HG03280 (cell line): ENCODE measurements around the gene SLC25A25.

ENCODE experiments used
- ATAC-seq: cut with Tn5 transposase; IDR thresholded peaks from one replicate; pipeline ENCODE4 v1.9.1; 2021; ENCODE audit warnings: mild to moderate bottlenecking, moderate library complexity; ENCODE audit not compliant: unreplicated experiment

The SLC25A25 gene

DNA sequence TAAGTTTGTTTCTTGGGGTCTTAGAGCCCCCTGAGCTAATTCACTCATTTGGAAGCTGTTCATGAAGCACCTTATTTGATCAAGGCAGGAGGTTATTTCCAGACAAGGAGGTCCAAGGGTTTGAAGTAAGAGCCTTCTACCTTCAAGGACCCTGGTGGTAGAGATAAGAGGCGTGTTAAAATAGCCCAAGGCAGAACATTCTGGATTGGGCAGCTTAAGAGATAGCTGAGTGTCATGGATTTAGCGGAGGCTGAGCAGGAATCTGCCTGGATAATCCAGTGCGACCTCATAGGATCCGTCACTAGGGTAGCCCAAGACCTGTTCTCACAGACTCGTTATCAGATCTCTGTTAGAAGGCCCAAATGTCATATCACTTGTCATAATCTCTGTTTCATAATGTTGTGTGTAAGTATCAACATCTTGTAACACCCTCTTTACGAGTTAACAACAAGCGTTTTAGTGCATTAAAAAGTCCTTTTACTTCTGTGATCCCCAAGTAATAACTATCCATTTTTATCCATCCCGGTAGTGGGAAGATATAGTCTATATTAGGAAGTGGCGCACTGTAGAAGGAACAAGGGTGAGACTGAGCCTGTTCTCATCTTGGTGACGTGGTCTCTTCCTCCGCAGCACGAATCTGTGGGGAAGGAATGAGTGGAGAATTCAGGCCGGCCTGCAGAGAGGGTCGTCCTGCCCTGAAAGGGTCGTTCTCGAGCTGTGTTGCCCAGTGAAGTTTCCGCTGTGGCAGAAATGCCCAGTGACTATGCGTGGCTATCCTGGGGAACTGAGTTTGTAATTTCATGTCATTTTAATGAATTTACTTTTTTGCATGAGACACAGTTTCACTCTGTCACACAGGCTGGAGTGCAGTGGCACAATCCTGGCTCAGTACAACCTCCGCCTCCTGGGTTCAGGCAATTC, 28.8 kb downstream of the SLC25A25 start:
- ATAC-seq = no peak

DNA sequence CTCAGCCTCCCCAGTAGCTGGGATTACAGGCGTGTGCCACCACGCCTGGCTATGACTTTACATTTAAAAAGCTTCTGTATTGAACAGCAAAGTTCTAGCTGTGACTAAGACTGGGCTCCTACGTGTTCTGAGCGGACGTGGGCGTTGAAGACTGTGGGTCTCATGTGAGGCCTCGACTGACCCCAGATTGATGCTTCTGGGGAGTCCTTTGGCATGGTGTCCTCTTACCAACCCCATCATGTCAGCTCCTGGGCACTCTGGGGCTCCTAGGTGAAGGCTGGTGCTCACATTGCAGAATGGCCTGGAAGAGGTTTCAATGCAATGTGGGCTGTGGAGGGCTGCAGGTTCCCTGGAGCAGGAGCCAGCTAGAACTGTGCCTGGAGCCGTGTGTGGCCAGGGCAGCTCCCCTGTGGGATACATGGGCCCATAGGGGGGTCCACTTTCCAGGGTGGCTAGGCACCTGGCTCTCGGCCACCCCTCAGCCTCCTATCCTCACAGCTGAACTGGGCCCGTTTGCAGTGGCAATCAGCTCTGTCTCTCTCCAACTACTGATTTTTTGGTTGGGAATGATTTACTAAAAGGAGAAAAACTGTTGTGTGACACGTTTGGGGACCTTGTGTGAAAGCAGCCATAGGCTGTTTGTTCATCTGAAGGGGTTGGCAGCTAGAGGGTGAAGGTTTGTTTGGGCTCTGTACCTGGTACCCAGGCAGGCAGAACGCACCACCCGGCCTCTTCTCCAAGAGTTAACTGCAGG, 29.7 kb downstream of the SLC25A25 start:
- no peak for ATAC-seq

DNA sequence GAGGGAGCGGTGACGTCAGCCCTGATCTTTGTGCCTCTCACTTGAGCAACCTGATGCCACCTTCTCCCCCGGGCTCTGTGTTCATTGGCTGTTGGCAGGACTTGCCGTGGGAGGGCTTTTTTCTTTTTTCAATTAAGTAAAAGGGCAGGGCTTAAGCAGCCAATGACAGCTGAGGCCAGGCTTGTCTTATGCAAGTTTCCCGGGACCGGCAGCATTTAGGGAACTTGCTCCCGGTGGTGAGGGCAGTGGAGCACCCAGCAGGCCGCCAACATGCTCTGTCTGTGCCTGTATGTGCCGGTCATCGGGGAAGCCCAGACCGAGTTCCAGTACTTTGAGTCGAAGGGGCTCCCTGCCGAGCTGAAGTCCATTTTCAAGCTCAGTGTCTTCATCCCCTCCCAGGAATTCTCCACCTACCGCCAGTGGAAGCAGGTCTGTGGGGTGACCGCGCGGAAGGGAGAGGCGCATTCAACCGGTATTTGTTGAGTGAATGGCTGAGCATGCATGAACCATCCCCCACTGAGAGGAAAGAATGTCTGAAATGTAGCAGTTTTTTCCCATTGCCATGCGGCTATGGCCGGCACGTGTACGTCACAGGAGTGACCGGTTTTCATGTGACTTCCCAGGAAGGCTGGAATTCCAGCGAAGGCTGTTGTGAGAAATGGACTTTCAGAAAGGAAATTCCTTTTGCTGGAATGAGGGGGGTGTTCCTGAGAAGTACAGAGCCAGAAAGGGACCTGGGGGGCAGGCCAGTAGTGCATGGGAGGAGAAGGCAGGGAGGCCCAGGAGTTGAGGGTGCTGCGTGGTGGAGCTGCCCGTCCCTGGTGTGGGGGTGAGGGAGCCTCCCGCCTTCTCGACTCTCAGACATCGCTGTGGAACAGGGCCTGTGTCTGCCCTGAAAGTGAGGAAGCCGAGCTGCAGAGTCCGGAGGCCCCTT, 30.5 kb downstream of the SLC25A25 start:
- ATAC-seq = no peak

DNA sequence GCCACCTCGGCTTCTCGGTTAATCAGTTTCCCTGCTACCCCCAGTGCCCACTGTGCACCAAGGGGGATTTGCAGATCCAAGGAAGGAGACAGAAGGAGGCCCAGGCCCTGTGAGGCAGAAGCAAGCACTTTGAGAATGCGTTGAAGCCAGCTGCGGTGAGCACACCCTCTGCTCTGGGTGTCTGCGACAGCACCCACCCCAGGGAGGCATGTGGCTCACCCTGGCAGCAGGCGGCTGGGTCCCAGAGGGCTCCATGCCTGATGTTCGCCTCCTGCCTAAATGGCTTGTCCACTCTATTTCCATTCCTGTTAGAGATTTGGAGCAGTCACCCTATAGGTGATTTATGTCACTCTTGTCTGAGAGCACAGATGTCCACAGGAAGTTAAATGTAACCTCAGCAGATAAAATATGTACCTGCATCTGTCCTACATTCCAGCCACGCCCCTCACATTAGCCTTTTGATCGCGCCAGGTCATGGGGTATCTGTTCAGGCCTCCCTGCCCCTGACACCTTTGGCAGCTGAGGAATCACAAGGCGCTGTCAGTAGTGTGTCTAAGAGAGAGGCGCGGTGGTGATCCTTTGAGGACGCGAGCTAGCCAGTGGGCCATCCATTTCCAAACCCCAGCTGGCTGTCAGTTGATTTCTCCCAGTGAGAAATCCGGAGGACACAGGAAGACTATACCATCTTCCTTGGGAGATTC, 31.3 kb downstream of the SLC25A25 start:
- no peak for ATAC-seq

DNA sequence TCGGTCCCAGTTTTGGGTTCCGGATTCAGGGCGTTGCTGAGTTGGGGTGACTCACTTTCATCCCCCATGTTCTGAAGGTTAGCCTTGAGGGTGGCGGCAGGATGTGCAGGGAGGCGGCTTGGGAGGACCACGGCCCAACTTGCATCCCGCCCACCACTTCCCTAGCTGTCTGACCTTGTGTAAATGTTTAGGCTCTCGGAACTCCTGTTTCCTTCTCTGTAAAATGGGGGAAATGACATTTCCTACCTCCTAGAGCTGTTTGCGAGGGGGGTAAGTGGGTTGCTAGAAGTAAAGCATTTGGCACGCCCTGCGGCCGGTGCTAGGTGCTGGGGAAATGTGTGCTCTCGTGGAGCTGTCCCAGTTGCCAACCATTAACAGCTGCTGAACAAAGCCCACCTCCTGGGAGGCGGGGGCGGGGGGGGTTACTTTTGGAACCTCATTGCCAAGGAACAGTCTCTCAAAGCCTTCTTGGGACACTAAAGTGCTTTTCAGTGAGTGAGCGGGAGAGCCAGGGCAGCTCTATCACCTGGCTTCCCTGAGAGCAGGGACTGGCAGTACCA, 32.0 kb downstream of the SLC25A25 start:
- no peak for ATAC-seq

DNA sequence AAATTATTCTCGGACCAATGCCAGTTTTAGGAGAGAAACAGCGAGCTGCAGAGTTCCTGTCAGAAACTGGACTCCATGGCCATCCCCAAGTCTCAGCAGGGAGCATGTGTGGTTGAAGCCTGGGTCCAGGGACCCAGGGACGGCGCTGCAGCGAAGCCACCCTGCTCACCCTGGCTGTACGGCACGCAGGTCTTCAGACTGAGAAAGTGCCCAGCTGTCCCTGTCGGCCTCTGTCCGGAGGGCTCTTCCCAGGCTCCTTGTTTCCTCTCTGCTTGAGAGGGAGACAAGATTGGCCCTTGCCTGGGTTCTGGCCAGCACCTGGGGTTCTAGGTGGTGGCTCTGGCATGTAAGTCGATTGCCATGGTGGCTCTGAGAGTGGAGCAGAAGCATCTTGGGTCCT, 32.5 kb downstream of the SLC25A25 start:
- ATAC-seq = no peak

DNA sequence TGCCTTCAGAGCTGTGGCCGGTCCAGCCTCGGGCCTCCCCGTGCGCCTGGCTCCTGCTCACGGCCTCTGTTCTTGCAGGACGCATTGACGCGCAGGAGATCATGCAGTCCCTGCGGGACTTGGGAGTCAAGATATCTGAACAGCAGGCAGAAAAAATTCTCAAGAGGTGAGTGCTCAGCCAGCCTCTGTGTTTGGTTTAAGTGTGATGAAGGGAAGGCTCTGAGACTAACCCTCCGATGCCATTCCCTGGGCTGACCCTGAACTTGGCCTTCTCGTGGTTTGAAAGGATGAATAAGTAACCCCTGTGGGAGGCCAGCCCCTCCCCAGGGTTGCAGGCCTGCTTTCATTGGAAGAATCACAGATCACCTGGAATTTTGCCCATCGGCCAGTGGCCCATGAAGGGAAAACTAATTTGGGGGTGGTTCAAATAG, 33.2 kb downstream of the SLC25A25 start:
- ATAC-seq = no peak

DNA sequence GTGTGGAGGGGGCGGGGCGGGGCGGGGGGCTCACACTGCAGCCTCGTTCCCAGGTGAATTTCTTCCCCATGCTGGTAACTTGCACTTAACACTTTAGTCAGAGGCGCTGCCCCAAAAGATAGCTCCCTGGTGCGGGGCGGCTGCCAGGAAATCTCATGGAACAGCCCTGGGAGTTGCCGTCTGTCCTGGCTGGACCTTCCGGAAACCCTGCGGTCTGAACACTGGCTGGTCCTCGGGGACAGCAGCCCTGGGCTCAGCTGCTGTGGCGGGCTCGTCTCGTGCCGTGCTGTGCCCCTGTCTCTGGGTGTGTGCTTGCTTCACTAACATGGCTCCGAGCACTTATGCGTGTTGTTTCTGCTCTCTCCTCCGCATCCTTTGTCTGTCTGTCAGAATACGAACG, 33.7 kb downstream of the SLC25A25 start:
- no peak for ATAC-seq

DNA sequence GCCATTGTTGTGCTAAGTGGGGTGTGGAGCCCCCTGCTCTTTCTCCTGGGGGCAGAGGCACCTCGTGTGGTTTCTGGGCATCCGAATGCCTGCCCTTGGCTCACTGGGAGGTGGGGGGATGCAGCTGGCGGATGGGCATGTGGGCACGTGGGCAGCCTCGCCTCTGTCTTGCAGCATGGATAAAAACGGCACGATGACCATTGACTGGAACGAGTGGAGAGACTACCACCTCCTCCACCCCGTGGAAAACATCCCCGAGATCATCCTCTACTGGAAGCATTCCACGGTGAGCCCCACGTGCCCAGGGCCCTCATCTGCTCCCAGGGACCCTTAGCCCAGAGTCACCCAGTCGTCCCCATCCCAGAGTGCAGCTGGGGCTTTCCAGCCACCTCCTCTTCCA, 34.2 kb downstream of the SLC25A25 start:
- ATAC-seq = no peak

DNA sequence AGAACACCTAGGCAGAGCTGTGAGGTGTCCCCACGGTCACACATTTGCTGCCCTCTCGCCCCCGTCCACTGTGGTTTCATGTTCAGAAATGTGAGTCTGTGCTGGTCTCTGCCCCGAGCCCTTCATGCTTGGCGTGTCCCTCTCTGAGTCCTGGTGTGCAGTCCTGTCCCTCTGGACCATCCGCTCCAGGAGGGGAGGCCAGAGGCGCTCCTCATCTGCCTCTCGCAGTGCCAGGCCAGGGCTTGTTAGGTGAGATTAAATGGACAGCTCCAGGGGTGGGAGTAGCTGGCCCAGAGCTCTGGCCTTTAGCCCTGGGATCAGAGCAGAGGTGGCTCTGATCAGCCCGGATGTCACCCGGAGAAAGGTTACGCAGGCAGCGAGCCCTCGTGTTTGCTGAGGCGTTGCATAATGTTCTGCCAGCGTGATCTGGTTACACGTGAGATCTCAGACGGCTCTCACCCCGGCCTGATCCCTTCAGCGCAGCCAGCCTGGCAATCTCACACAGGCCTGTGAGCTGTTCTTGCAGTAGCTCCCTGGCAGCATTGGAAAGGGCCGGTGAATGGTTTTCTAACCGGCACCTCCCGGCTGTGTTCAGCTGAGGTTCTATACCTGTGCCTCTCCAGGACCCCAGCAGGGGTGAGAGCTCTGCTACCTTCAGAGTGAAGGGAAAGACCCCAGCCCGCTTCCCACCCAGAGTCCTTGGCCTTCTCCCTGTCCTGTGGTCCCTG, 35.0 kb downstream of the SLC25A25 start:
- no peak for ATAC-seq

DNA sequence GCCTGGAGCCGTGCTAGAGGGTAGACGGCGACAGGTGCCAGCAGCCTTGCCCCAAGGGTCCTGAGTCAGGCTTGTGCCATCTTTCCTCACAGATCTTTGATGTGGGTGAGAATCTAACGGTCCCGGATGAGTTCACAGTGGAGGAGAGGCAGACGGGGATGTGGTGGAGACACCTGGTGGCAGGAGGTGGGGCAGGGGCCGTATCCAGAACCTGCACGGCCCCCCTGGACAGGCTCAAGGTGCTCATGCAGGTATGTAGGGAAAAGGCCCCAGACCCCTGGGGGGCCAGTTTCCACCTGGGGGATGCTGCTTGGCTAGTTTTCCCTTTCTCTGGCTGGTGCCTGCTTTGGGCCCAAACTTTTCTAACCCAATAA, 35.5 kb downstream of the SLC25A25 start:
- ATAC-seq = no peak

DNA sequence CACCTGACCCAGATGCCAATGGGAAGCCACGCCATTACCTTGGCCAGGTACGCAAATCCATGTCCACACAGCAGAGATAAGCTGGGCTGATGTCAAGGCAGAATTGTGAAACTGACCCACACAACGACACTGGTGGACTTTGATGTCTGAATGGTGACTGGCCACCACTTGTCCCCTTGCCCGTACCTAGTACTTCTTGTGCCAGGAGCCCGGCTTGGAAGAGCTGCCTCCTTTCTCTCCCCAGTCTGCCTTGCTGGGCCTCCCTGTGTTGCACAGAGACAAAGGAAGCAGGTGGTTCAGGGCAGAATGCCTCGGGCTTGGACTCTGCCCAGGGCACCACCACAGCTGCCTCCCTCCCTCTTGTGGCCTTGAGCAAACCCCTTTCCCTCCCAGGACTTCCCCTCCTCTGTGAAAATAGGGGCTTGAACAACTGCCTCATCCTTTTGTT, 36.2 kb downstream of the SLC25A25 start:
- no peak for ATAC-seq

DNA sequence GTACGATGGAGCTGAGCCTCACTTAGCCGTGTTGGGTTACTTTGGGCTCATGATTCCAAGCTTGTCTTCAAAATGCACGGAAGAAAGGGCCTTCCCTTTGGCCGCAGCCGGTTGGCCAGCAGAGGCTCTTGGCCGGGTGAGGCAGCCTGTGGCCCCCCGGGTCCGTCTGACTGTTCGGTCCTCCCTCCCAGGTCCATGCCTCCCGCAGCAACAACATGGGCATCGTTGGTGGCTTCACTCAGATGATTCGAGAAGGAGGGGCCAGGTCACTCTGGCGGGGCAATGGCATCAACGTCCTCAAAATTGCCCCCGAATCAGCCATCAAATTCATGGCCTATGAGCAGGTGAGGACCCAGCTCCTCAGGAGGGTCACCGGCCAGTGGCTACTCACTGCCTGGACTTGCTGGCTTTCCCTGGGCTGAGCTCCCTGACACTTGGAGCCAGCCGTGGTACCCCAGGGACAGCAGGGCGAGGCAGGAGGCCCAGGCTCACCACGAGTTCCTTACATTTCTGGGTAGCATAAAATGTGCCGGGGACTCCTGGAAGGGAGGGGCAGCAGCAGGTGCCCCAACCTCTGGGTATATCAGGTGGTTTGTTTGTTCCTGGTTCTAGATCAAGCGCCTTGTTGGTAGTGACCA, 37.6 kb downstream of the SLC25A25 start:
- ATAC-seq = no peak

DNA sequence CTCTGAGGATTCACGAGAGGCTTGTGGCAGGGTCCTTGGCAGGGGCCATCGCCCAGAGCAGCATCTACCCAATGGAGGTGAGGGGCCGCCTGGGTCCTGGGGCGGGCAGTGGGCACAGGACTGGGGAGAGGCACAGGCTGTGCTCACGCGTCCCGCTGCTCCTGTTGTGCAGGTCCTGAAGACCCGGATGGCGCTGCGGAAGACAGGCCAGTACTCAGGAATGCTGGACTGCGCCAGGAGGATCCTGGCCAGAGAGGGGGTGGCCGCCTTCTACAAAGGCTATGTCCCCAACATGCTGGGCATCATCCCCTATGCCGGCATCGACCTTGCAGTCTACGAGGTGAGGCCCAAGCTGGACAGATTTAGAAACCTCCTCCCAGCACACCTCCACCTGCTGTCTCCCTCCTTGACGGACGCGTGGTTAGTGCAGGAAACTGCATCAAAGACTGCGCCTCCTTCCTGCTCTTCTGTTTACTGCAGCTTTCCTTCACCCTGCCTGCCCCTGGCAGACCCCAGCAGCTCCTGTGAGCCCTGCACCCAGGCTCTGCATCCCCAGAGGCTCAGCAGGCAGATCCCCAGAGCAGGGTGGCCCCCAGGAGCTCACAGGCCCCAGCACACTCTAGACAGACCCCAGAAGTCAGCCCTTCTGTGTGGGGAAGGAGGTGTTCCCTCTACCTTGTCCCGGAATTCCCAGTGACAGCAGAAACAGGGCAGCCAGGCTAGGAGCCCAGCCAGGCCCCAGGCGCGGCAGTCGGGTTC, 38.3 kb downstream of the SLC25A25 start:
- ATAC-seq = no peak

DNA sequence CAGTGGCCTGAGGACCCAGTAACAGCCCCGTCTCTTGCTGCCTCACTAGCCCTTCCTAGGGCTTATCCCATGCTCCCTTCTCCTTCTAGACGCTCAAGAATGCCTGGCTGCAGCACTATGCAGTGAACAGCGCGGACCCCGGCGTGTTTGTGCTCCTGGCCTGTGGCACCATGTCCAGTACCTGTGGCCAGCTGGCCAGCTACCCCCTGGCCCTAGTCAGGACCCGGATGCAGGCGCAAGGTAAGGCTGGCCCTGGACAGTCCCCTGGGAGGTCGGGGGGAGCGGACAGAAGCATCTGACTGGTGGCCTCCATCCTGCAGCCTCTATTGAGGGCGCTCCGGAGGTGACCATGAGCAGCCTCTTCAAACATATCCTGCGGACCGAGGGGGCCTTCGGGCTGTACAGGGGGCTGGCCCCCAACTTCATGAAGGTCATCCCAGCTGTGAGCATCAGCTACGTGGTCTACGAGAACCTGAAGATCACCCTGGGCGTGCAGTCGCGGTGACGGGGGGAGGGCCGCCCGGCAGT, 39.0 kb downstream of the SLC25A25 start:
- no peak for ATAC-seq

DNA sequence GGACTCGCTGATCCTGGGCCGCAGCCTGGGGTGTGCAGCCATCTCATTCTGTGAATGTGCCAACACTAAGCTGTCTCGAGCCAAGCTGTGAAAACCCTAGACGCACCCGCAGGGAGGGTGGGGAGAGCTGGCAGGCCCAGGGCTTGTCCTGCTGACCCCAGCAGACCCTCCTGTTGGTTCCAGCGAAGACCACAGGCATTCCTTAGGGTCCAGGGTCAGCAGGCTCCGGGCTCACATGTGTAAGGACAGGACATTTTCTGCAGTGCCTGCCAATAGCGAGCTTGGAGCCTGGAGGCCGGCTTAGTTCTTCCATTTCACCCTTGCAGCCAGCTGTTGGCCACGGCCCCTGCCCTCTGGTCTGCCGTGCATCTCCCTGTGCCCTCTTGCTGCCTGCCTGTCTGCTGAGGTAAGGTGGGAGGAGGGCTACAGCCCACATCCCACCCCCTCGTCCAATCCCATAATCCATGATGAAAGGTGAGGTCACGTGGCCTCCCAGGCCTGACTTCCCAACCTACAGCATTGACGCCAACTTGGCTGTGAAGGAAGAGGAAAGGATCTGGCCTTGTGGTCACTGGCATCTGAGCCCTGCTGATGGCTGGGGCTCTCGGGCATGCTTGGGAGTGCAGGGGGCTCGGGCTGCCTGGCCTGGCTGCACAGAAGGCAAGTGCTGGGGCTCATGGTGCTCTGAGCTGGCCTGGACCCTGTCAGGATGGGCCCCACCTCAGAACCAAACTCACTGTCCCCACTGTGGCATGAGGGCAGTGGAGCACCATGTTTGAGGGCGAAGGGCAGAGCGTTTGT, 39.6 kb downstream of the SLC25A25 start:
- no peak for ATAC-seq
